Activated naive CD4-positive, alpha-beta T cell (primary cell): ENCODE results near the gene HS3ST6.
"Not testable (repeated sequence)": the region's sequence is repeated elsewhere in the genome, so short reads cannot be mapped to it uniquely, and the experiment has no call there.

Experiments
- DNase-seq, 4 experiments: peaks; one replicate each; lab custom pipeline; 2025; lab: John Stamatoyannopoulos, UW

Gene HS3ST6

GRCh38 chr16:1946495-1947368 is 28.5 kb upstream of the HS3ST6 start:
- no peak for DNase-seq

- DNase-seq: no peak
These were observed 27.6 kb upstream of the HS3ST6 start for GRCh38 chr16:1945559-1946391.

DNA sequence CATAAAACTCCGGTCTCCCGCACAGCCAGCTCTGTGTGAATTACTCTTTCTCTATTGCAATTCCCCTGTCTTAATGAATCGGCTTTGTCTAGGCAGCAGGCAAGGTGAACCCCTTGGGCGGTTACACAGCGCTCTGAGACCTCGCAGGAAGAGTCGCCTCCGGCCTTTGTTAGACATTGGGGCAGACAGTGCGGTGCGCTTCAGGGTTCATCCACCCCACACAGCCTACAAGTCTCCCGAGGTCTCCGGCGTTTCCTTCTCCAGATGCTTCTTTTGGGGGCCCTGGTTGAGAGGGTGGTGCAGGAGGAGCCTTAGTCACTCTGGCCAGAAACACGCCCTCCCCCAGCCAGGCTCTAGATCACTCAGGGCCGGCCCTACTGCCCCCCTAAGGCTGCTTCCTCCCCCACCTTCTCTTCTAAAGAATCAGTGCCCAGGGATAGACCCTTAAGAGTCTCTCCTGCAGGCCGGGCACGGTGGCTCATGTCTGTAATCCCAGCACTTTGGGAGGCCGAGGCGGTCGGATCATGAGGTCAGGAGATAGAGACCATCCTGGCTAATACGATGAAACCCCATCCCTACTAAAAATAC is 26.5 kb upstream of the HS3ST6 start:
- DNase-seq: no peak

- DNase-seq: peak; percentile 94 to 99 (median 96)
These were observed 24.9 kb upstream of the HS3ST6 start, which contains the start of gene MSRB1 for GRCh38 chr16:1942810-1943726. MSRB1 (minus strand) TSS chr16:1943199; CDS start chr16:1943156, 43 bp downstream.

DNA sequence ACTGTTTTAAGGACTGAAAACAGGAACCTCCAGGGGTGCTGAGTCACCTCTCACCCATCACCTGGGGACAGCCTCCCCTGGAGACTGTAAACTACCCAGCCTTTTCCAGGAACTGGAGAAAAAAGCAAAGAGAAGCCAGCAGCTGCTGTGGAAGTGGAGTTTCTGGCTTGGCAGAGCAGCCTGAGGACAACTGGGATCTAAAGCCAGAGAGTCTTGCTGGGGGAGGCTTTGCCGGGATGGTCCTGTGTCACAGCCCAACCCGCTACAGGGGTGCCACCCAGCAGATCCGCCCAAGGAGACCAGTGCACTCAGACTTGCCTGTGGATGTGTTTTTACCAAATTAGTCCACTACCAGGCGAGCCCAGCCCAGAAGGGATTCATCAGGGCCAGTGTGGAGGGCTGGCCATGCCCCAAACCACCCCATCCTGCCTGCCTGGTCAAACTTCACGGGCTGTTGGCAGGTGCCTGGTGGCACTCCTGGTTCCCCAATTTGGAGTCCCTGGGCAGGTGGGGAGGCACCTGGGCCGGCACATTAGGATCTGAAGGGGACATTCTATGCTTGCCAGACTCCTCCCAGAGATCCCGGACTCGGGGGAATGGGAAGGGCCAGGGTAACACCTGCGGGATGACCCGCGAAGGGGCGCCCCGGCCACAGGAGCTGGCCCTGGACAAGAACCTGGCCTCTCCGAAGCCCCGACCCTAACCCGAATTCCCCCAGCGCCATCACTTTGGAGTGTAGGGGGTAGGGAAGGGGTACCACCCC is 24.0 kb upstream of the HS3ST6 start:
- no peak for DNase-seq

GRCh38 chr16:1941162-1942046 is 23.2 kb upstream of the HS3ST6 start:
- no peak for DNase-seq

GRCh38 chr16:1940273-1941161 is 22.3 kb upstream of the HS3ST6 start:
- no peak for DNase-seq

DNA sequence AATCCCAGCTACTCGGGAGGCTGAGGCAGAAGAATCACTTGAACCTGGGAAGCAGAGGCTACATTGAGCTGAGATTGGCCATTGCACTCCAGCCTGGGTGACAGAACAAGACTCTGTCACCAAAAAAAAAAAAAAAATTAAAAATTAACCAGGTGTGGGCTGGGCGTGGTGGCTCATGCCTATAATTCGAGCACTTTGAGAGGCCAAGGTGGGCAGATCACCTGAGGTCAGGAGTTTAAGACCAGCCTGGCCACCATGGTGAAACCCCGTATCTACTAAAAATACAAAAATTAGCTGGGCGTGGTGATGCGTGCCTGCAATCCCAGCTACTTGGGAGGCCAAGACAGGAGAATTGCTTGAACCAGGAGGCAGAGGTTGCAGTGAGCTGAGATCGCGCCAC is 21.6 kb upstream of the HS3ST6 start:
- not testable (repeated sequence) for DNase-seq

DNA sequence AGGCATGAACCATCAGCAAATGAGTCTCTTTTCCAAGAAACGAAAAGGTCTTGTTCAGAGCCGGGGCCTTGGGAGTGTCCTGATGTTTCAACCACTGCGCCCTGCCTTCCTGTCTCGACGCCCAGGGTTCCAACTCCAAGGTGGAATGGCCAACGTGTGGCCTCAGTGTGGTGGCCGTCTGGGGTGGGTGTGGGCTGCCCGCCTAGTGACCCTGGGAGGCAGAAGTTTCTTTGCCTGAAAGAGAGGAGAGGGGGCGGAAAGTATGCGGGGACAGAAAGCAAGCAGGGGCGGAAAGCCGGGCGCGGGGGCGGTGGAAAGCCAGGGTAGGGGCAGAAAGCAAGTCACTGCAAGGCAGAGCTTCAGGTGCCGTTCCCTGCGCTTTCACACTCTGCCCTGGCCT is 20.7 kb upstream of the HS3ST6 start:
- no peak for DNase-seq

DNA sequence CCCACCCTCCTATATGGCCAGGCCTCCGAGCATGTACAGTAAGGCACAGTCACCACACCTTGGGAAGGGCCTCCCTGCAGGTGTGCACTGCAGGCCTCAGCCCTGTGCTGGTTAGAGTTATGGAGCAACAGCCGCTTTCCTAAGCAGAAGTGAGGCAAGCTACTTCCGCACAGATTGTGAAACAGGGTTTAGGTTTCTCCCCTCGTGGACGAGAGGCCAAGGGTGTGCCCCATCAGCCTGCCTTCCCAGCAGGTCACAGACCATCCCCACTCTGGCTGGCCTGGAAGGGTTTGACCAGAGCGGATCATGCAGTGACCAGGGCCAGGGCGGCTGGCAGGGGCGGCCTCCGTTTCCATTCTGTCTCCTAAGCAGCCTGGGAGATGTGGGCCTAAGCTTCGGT is 20.1 kb upstream of the HS3ST6 start:
- no peak for DNase-seq

GRCh38 chr16:1936945-1937479 is 18.8 kb upstream of the HS3ST6 start:
- DNase-seq: no peak

DNA sequence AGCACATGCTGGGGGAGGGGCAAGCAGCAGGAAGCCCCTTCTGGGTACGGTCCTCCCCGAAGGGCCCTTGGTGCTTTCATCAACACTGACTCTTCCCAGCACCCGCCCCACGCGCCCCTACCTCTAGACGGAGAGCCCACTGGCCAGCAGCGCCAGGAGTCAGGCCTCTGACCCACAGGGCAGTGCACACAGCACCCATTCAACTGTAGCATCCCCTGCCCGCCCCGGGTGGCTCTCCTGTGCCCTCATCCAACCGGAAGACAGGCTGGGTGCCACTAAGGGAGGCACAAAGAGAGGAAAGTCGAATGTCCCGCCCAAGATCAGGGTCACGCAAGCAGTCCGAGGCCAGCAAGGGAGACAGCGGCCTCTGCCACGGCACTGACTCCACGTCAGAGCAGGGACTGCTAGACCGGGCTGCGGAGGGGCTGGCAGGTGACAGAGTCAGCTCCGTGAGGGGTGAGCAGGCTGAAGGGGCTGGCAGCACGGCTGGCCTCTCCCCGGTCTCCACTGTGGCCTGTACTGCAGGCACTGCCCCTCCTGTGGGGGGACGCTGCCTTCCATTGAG is 15.0 kb upstream of the HS3ST6 start:
- no peak for DNase-seq

GRCh38 chr16:1932050-1933028 is 14.1 kb upstream of the HS3ST6 start:
- DNase-seq: no peak

DNA sequence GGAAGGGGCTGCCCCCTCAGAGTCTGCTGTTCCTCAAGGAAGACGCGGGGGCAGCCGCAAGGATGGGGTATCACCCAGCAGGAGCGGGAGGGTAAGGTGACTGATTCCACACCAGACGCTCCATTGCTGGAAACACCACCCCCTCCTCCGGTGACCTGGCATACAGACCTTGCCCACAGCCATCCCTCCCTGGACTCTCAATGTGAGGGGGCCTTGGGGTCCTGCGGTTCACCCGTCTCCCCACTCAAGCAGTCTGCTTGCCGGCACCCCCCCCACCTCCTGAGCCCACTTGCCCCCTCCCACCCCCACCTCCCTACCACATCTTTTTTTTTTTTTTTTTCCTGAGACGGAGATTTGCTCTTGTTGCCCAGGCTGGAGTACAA is 12.1 kb upstream of the HS3ST6 start:
- DNase-seq: no peak

DNA sequence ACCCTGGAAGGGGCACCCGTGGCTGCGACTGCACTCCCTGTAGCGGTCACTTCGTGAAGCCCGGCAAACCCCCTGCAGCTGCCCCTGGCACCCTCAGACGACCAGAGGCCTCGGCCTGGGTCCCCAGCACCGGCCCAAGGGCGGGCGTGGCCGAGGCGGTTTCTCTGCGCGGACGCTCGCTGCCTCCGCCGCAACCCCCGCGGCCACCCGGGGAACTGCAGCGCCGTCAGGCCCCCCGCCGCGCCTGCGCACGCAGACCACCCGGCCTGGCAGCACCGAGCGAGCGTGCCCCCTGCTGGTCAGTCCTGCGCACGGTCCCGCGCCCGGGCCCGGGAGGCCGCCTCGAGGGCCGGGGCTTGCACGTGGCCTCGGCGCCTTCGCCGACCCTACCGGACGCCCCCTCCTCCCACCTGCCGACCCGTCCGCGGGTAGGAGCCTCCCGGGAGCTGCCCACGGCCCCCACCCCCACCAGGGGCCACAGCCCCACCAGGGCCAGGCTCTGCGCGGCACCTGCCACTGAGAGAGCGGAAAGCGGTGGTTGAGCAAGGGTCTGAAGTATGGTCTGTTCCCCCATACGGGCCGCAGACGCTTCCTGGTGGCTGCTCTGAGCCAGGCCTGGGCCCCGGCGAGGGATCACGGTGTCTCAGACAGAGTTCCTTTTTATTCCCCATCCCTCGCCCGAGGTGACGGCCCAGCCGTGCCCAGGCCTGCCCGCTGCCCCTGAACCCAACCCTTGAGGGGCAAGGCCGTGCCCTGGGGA is 11.5 kb upstream of the HS3ST6 start:
- peak; percentile 88 to 96 (median 93) for DNase-seq

- DNase-seq: no peak
These were observed 10.9 kb upstream of the HS3ST6 start for GRCh38 chr16:1929105-1929504.
